ENCODE data around the gene HSPG2.
A peak's percentile ranks its signal among the peaks of the same experiment; 100 is the strongest.
"Not testable (repeated sequence)": the region's sequence is repeated elsewhere in the genome, so short reads cannot be mapped to it uniquely, and the experiment has no call there.

Gene HSPG2

GRCh38 chr1:21937034-21937371 lies at the start of gene HSPG2:
Gene HSPG2, minus strand, starts transcription at chr1:21937310. Its CDS starts 93 bp downstream, at chr1:21937217.
- DNase-seq = no peak

- not testable (repeated sequence) for DNase-seq
Measured at GRCh38 chr1:21986386-21986785, 49.3 kb upstream of the HSPG2 start.

GRCh38 chr1:21985893-21986292 lies 48.8 kb upstream of the HSPG2 start:
- DNase-seq = not testable (repeated sequence)

GRCh38 chr1:21983539-21983938 lies 46.4 kb upstream of the HSPG2 start:
- not testable (repeated sequence) for DNase-seq

- DNase-seq = not testable (repeated sequence)
Measured at GRCh38 chr1:21982122-21982521, 45.0 kb upstream of the HSPG2 start.

- not testable (repeated sequence) for DNase-seq
Measured at GRCh38 chr1:21981253-21981652, 44.1 kb upstream of the HSPG2 start.

- DNase-seq = not testable (repeated sequence)
Measured at GRCh38 chr1:21980515-21981220, 43.6 kb upstream of the HSPG2 start.

- DNase-seq = not testable (repeated sequence)
Measured at GRCh38 chr1:21978209-21978608, 41.1 kb upstream of the HSPG2 start.

- not testable (repeated sequence) for DNase-seq
Measured at GRCh38 chr1:21976703-21977239, 39.7 kb upstream of the HSPG2 start, which contains the start of gene CELA3B. Gene CELA3B, plus strand, starts transcription at chr1:21977022. Its CDS starts 18 bp downstream, at chr1:21977040.

- not testable (repeated sequence) for DNase-seq
Measured at GRCh38 chr1:21975296-21975695, 38.2 kb upstream of the HSPG2 start.

GRCh38 chr1:21974699-21975098 lies 37.6 kb upstream of the HSPG2 start:
- DNase-seq = not testable (repeated sequence)

GRCh38 chr1:21973948-21974347 lies 36.8 kb upstream of the HSPG2 start:
- not testable (repeated sequence) for DNase-seq

GRCh38 chr1:21972973-21973441 lies 35.9 kb upstream of the HSPG2 start:
- DNase-seq = not testable (repeated sequence)

- DNase-seq = not testable (repeated sequence)
Measured at GRCh38 chr1:21970523-21970922, 33.4 kb upstream of the HSPG2 start.

- DNase-seq = not testable (repeated sequence)
Measured at GRCh38 chr1:21969066-21969465, 32.0 kb upstream of the HSPG2 start.

- not testable (repeated sequence) for DNase-seq
Measured at GRCh38 chr1:21967216-21967615, 30.1 kb upstream of the HSPG2 start.

- no peak for DNase-seq
Measured at GRCh38 chr1:21966247-21967000, 29.3 kb upstream of the HSPG2 start.

- DNase-seq = peak; percentile 81
Measured at GRCh38 chr1:21963477-21964217, 26.5 kb upstream of the HSPG2 start.

- no peak for DNase-seq
Measured at GRCh38 chr1:21961799-21962198, 24.7 kb upstream of the HSPG2 start.

- no peak for DNase-seq
Measured at GRCh38 chr1:21961337-21961736, 24.2 kb upstream of the HSPG2 start.

GRCh38 chr1:21956720-21957552 lies 19.8 kb upstream of the HSPG2 start:
- peak; percentile 36 for DNase-seq
